Type B pancreatic cell (in vitro differentiated cells): ENCODE data around the gene LDHD. TPM values are rescaled to one million over a fixed set of nuclear protein-coding genes. Genes with fewer than 3 reads are reported as not detected.

ENCODE experiments used
- DNase-seq: peaks from one replicate; pipeline ENCODE4 v3.0.0; 2021; ENCODE audit warnings: mixed read lengths; ENCODE audit not compliant: unreplicated experiment; ENCODE audit errors: extremely low spot score
- H3K27ac Mint-ChIP-seq: 2 replicates; pipeline ENCODE4 v1.8.0; 2021; ENCODE audit warnings: mild to moderate bottlenecking, mixed read lengths
- H3K27me3 Mint-ChIP-seq: 2 replicates; pipeline ENCODE4 v1.8.0; 2021; ENCODE audit warnings: mixed read lengths
- H3K36me3 Mint-ChIP-seq: 2 replicates; pipeline ENCODE4 v1.8.0; 2021; ENCODE audit warnings: mixed read lengths
- H3K4me1 Mint-ChIP-seq: one replicate; pipeline ENCODE4 v1.8.0; 2021; ENCODE audit warnings: mixed read lengths; ENCODE audit not compliant: unreplicated experiment
- H3K4me3 Mint-ChIP-seq: 2 replicates; pipeline ENCODE4 v1.8.0; 2021; ENCODE audit warnings: mild to moderate bottlenecking, mixed read lengths
- H3K9me3 Mint-ChIP-seq: 2 replicates; pipeline ENCODE4 v1.8.0; 2021; ENCODE audit warnings: mixed read lengths
- CTCF ChIP-seq: fragments of 200-600 bp; sonication (generic); conservative IDR thresholded peaks from 2 replicates; pipeline ENCODE4 v1.5.0; 2021; ENCODE audit warnings: antibody characterized with exemption, mild to moderate bottlenecking
- total RNA-seq: library from RNA; stranded (reverse); gene quantifications from 2 replicates; pipeline ENCODE4 v1.2.1, GENCODE V29; 2021; ENCODE audit warnings: low replicate concordance

LDHD gene
- total RNA-seq, 1 donor from 2014 or later, result 1.8 TPM

- Mint-ChIP-seq H3K27ac (peak overlapping the region; percentile 18), H3K36me3 (peaks cover 4% of the 10 kb centered on the region), H3K4me1 (peaks cover 9% of the 10 kb centered on the region), H3K9me3 (no peaks in the 10 kb centered on the region), H3K27me3 (no peaks in the 10 kb centered on the region), H3K4me3 (no peak overlapping the region)
- no peak for TF ChIP-seq CTCF
- no peak for DNase-seq
Measured at GRCh38 chr16:75109732-75110243, 6.8 kb downstream of the LDHD start.

GRCh38 chr16:75108792-75109731, 7.5 kb downstream of the LDHD start:
- Mint-ChIP-seq H3K4me3 (no peak overlapping the region), H3K27ac (peak overlapping the region; percentile 18), H3K27me3 (no peaks in the 10 kb centered on the region), H3K36me3 (peaks cover 11% of the 10 kb centered on the region), H3K4me1 (peaks cover 9% of the 10 kb centered on the region), H3K9me3 (no peaks in the 10 kb centered on the region)
- no peak for TF ChIP-seq CTCF
- DNase-seq, result no peak

- H3K27ac Mint-ChIP-seq, result no peak overlapping the region
- no peak for TF ChIP-seq CTCF
- no peak for DNase-seq
- peaks cover 9% of the 10 kb centered on the region for H3K4me1 Mint-ChIP-seq
- no peaks in the 10 kb centered on the region for H3K27me3 Mint-ChIP-seq
- H3K4me3 Mint-ChIP-seq, result no peak overlapping the region
- H3K36me3 Mint-ChIP-seq, result peaks cover 14% of the 10 kb centered on the region
- H3K9me3 Mint-ChIP-seq, result no peaks in the 10 kb centered on the region
Measured at GRCh38 chr16:75107505-75107904, 9.1 kb downstream of the LDHD start.

GRCh38 chr16:75106351-75107274, 10.0 kb downstream of the LDHD start:
- H3K4me3 Mint-ChIP-seq, result no peak overlapping the region

More at GRCh38 chr16:75106351-75107274, 10.0 kb downstream of the LDHD start:
- DNase-seq, result no peak
- peaks cover 9% of the 10 kb centered on the region for H3K4me1 Mint-ChIP-seq
- no peaks in the 10 kb centered on the region for H3K9me3 Mint-ChIP-seq
- TF ChIP-seq CTCF, result no peak
- H3K36me3 Mint-ChIP-seq, result peaks cover 16% of the 10 kb centered on the region
- no peak overlapping the region for H3K27ac Mint-ChIP-seq
- no peaks in the 10 kb centered on the region for H3K27me3 Mint-ChIP-seq
